Uterus (tissue), 2 donors: ENCODE data around the gene ANKRD55.

Experiments used
- CTCF ChIP-seq, 4 experiments: fragments of 200-600 bp in 2 of 4; fragments of 450-650 bp in 2 of 4; sonication (generic) in 2 of 4; IDR thresholded peaks; one replicate each; pipeline ENCODE4 v1.5.1; 2016 to 2019; ENCODE audit warnings: antibody characterized with exemption in 4 of 4, mild to moderate bottlenecking in 2 of 4, moderate library complexity in 1 of 4
- POLR2A ChIP-seq, 2 donors: fragments of 450-650 bp; IDR thresholded peaks; one replicate each; pipeline ENCODE4 v1.6.1; 2016; ENCODE audit warnings: antibody characterized with exemption in 2 of 2, mild to moderate bottlenecking in 1 of 2, moderate library complexity in 1 of 2

DNA sequence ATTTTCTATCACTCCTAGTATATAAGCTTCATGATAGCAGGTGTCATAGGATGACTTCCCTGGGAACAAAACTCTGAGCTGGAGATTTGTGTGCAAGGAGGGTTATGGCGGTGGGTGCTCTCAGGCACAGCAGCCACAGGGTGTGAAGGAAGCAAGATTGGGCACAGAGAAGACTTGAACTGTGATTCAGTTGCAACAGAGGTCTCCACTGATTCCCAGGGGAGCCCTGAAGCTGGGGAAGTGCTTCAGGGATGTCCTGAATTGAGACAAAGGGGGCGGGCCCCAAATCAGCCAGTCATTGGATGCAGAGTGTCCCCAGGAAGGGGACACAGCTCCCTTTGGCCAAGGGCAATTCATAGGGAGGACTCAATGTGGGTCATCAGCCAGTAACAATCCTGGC is 44.4 kb upstream of the ANKRD55 start:
- TF ChIP-seq CTCF (IDR thresholded peaks at IDR 0.05) (no peak), POLR2A (IDR thresholded peaks at IDR 0.05) (no peak)
